GM19023 (cell line): Measurements from ENCODE around the gene LRRC8C.
"Not testable (repeated sequence)": the region's sequence is repeated elsewhere in the genome, so short reads cannot be mapped to it uniquely, and the experiment has no call there.

ENCODE experiments used
- ATAC-seq: cut with Tn5 transposase; IDR thresholded peaks from one replicate; pipeline ENCODE4 v1.9.1; 2021; ENCODE audit warnings: mild to moderate bottlenecking, moderate library complexity; ENCODE audit not compliant: unreplicated experiment

Gene LRRC8C

DNA sequence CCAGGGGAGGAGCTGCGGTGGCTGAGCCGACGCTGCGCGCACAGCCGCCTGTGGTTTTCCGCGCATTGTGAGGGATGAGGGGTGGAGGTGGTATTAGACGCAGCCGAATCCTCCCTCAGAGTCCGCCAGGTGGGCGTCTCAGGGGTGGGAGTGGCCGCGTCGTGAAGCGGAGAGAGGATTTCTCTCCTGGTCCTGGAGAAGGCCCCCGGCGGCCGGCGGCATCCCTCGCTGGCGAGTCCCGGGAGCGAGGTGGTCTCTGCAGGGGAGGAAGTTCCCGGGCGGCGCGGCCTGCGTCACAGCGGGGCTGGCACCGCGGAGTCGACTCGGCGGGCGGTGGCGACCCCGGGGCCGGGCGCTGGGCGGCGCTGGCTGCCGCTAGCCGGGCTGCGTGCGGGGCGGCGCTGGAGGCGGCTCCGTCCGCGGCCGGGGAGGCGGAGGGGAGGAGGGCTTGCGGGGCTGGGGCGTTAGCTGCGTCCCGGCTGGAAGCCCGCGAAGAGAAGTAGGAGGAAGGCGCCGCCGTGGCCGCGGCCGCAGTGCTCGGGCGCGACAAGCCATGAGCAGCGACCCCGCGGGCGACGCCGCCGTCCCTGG is at the start of gene LRRC8C:
LRRC8C (plus strand) TSS at position 464 of the 591 bp plus-strand sequence. CDS start 53,354 bp downstream, outside the sequence.
- ATAC-seq: peak; percentile 89

DNA sequence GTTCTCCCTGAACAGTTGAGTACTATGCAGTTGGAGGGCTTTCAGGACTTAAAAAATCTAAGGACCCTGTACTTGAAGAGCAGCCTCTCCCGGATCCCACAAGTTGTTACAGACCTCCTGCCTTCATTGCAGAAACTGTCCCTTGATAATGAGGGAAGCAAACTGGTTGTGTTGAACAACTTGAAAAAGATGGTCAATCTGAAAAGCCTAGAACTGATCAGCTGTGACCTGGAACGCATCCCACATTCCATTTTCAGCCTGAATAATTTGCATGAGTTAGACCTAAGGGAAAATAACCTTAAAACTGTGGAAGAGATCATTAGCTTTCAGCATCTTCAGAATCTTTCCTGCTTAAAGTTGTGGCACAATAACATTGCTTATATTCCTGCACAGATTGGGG is 48.7 kb upstream of the LRRC8C start:
- no peak for ATAC-seq

DNA sequence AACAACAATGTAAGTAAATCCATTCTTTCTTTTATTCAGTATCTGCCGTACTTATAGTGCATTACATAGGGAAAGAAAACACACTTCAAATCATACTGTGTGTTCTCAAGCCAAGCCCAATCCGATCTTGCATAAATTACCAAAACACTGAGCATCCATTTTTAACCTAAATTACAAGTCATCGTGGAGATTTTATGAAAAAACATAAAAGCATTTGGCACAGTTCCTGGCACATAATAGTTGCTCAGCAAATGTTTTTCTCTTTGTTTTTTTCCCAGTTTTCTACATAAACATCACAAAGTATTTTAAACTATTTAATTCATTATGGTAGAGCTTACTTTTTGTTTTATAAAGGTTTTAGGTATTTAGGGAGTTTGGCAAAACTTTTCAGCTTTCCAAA is 48.1 kb upstream of the LRRC8C start:
- ATAC-seq: no peak

DNA sequence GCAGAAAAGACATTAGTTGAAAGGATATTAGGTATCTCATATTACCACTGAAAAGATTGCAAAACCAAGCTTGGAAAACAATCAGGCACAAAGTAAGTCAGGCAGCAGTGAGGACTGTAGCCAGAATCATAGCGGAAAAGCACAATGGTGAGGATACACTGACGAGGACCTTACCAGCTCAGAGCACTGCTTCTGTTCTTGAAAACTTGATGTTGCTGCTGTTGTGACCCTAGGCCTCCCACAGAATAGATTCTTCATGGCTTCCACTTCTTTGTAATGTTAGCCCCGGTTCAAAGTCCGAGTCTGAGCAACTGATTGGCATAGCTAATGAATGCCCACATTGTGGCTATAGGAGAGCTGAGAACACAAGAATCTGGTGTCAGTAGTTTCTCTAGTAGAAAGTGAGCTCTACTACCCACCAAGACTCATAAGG is 45.2 kb upstream of the LRRC8C start:
- ATAC-seq: no peak

DNA sequence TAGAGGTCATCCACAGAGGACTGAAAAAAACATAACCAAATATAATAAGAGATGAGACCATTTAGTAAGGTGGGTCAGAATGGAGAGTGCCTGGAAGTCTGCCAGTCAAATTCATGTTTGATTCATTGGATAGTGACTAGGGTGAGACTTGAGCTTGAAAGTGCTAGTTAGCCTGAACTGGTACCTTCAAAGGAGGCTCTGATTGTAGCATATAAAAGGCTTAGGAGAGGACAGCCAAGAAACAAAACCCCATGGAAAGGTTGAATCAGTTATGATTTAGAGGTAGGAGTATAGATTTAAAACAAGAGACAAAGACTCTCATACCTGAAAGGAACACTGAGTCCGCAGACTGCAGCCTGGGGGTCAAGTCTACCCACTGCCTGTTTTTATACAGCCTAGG is 44.4 kb upstream of the LRRC8C start:
- no peak for ATAC-seq

DNA sequence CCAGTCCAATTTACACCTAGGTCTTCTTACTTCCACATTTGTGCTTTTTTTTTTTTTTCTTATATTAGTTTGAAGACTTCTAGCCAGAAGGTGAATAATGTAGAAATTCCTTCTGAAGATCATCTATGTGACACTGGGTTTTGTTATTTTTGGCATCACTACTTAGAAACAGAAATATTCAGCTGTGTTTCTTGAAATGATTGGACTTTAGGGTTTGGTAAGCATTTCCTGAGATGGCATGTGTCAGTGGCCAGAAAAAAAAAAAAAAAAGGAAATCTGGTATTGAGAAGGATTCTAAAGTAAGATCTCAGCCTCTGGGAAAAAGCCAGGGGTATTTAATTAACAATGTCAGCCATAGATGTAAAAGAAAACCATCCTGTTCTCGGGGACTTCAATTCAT is 43.4 kb upstream of the LRRC8C start:
- no peak for ATAC-seq

DNA sequence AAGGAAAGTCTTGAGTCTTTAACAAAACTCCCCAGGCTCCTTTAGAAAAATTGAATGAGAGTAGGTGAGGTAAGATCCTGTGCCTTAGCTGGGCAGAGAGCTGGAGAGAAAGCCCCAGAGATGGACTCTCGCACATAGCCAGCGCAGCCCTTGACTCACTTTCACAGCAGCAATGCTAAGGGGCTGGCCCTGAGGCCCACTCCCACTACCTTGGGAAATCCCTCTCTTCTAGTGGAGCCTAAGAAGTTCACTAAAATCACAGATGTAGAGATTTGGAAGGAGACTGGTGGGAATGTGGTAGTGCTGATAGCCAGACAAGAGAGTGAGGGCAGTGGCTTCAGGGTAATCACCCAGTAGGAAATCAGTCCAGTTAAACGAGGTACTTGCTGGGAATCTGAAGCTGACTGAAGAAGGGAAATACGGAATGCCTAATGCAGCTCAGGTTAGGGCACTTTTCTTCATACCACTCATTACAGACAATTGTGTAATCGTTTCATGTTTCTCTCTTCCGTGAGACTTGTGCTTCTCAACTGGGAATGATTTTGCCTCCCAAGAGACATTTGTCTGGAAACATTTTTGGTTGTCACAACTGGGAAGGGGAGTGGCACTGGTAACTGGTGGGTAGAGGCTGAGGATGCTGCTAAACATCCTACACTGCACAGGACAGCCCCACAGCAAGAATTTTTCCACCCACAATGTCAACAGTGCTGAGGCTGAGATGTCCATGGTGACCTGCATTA is 42.4 kb upstream of the LRRC8C start:
- no peak for ATAC-seq

DNA sequence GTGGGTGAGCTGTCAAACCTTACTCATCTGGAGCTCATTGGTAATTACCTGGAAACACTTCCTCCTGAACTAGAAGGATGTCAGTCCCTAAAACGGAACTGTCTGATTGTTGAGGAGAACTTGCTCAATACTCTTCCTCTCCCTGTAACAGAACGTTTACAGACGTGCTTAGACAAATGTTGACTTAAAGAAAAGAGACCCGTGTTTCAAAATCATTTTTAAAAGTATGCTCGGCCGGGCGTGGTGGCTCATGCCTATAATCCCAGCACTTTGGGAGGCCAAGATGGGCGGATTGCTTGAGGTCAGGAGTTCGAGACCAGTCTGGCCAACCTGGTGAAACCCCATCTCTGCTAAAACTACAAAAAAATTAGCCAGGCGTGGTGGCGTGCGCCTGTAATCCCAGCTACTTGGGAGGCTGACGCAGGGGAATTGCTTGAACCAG is 40.0 kb upstream of the LRRC8C start:
- not testable (repeated sequence) for ATAC-seq

DNA sequence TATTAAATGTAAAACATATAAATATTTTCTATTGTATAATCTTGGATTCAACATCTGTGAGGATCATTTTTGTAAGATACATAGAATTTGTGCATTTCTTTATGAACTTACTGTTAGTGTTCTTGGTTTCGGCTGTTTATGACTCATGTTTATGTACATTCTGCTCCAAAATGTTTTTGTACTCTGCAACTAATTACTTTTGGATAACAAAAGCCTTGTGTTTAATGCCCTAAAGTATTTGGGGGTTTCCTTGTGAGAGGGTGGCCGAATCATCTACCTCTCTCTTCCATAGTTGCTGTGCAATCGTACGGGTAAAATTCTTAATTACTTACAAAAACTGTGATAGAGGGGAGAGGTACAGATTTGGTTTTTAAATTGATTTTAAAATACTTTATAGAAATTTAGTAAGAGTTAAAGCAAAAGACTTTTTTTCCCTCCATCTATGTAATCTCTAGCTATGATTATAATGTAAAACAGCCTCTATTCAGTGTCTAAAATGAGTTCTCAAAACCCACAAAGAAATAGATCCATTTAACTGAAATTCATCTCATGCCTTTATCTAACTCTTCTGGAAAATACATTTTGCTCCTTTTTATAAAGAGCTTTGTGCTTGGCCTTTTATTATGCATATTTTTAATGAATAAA is 38.7 kb upstream of the LRRC8C start:
- no peak for ATAC-seq

DNA sequence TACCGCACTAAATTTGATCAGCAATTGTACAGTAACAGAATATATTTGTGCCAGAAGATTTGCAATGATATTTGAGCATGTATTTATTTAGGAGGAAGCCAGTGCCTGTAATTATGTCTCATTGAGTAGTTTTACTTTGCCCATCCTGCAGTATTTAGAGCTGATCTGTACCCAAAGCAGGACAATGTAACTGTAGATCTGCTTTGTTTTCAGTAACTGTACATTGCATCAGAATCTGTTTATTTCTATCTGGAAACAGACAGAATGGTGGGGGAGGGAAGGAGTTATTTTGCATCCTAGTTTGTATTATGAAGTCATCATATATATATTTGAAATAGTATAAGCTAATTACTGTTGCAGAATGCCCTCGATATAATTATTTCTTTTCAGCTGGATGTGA is 36.2 kb upstream of the LRRC8C start:
- ATAC-seq: no peak

DNA sequence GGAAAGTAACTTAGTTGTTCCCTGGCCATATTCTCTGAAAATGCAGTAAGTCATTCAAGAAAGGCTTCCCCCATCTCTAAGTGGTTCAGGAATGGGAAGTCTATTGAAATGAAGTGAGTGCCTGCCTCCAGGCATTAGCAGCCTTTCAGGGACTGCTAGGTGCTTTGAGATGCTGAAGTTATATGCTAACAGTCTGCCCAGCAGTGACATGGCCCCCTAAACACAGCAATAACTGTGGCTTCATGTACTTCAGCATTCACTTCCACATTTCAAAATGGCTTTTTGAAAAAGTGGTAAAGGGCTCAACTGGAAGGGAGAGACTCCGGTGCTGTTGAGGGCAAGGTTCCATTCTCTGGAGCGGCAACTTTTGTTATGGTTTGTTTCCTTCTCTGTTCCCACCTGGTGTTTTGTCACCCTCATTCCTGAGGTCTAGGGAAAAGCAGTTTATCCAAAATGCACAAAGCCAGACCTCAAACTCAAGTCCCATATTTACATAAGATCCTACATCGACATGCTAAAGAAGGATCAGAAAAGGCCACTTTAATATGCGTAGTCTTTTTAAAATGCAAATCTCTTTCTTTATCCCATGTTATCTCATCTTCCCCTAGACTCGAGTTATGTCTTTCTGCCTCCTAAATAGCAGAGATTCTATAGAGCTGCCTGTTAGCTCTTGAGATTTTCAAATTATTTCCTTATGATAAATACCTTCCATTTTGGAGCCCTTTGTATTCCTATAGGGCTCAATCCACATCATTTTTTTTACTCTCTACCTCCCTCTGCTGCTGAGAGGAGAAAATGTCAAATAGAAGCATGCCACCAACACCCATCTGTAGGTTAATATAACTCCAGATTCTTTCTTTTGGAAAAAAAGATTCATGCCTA is 34.2 kb upstream of the LRRC8C start:
- ATAC-seq: no peak

DNA sequence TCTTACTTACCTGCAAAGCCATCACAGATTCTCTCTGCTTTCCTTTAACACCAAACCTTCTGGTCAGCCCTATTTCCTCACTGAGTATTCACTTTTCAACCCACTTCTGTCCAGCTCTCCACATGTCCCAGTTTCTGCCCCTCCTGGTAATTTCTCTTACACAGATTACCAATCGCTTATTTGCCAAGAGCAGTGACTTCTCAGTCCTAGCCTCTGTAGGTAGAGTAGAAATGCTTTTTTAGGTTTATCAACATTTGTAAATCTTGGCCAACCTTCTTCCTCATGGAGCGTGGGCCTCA is 33.6 kb upstream of the LRRC8C start:
- ATAC-seq: no peak

DNA sequence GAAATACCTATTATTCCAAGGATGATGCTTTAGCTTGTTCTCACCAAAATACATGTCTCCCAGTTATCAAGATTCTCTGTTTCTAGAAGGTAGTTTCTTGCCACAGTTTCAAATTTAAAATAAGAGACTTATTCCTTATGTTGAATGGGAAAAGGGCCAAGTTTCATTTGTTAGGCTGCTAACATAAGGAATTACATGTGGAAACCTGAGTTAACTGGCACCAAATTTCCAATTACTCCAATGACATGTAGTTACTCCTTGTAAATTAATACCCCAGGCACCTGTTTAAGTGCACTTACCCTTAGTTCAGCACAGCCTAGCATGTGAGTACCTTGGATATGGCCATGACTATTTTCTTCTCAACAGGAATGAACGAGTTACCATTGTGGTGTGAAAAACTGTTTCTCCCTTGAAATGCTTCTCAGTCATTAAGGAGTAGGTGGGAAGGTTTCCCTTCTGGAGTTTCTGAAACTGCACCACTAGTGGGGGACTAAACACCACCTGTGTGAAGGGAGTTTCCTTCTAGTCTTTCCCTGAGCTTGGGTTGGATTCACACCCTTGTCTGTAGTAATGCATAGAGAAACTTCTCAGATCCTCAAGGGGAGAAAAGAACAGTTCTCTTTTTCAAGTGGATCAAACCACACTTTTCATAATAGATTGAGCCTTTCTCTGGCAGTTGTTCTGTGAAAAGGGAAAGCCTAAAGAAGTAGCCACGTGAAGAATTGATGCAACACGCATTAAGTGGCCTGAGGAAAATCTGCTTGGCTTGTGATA is 32.3 kb upstream of the LRRC8C start:
- peak; percentile 46 for ATAC-seq

DNA sequence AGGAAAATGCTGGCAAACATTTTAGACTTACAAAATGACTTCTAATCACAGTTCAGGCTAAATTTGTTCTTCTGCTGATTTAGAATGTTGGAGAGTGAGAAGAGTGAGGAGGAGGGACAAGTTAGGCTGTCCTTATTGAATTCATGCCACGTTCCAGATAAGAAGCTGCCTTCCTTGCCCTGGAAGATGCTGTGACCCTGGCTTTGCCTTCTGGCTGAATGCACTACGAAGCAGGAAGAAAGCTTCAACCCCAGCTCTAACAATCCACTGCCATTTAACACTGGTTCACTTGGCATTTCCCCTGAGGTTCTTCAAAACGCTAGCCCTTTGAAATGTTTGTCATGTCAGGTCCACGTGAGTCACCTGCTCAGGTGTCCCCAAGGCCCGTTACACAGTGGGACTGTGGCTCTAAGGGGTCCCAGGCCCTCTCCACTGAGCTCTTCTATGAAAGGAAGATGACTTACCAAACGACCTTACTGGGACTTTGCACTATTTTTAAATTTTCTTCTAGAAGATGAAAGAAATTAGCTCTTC is 30.0 kb upstream of the LRRC8C start:
- ATAC-seq: no peak

DNA sequence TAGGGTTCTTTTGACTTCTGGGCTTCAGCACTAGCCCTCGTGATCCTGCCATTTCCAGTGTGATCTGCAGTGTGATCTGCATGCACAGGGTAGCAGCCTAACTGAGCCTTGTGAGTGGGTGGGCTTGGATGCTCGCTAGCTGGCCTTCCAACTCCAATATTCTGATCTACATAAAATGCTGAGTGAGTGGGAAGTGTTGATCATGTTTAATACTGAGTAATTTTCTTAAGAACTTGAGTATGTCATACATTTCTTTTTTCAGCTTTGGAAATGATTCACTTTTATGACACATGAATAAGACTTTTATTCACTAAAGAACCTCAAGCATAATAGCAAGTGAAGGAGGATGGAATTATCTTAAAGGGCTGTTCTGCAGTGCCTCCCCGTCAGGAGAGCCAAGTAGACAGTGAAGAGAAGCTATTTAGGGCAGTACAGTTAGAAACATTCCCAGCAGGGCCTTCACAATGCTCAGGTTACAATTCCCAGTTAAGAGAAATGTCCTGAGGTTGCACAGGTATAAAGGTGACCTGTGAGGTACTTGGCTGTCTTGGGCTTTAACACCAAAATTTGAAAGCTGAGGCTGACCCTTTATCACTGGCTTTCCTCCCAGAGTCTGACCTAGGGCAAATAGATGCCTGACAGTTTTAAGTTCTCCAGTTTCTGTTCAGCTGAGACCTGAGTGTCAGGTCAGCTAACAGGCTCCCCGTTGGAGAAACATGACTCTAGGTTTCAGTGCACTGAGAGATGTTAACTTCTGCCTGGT is 29.1 kb upstream of the LRRC8C start:
- ATAC-seq: no peak

DNA sequence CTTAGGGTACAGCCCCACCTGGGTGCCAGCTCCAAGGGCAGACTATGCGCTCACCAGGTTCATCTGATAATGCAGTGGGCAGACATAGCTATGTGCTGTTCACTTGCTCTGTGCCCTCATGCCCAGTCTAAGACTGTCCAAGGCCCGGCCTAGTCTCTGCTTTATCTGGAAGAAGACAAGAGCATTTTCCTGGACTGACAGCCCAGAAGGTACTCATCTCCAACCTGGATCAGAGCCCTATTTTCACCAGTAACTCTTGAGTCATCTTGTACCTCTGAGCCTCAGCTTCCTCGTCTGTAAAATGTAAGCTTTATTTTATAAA is 28.5 kb upstream of the LRRC8C start:
- ATAC-seq: no peak

DNA sequence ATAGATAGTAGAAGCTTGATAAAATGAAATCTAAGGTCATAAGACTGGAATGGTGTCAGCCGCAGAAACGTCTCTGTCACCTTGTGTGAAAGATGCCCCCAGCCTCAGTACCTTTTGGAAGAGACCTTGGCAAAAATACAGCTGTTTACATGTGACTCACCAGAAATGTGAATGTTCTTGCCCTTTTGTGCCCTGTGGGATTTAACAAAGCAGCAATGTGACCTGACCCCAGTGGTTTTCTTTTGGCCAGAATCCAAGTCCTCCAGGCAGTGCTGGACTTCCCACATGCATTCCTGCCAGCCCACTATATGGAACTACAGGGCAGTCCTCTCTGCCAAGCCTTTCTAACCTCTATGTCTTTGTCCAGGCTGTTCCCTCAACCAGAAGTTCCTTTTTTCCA is 27.2 kb upstream of the LRRC8C start:
- ATAC-seq: no peak

DNA sequence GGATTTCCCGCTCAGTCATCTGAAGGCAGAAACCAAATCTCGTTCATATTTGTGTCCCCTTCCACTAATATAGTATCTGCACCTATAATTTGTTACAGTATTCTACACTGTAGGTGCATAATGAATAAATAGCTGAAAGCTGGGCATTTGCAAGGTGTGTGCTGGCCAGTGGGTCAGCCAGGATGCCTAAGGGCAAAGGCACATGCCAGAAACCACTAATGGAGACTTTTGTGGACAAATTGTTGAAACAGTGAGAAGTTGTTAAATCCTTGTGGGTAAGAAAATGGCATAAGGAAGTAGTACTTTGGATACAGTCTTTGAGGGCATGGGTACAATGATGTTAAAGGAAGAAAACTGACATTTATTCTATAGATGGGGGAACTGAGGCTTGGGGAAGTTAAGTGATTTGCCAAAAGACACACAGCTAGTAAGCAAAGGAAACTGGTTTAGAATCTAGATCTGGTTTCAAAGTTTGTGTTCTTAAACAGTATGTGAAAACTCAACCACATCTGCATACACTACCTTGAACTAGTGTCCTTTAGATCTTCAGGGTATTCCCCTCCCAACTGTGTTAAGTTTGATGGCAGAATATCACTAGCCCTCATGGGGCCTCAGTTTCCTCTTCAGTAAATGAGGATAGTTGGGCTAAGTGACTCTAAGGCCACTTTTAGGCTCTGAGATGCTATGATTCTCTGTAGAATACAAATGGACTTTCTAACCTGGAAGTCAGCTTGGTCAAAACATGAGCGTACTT is 26.5 kb upstream of the LRRC8C start:
- ATAC-seq: no peak

DNA sequence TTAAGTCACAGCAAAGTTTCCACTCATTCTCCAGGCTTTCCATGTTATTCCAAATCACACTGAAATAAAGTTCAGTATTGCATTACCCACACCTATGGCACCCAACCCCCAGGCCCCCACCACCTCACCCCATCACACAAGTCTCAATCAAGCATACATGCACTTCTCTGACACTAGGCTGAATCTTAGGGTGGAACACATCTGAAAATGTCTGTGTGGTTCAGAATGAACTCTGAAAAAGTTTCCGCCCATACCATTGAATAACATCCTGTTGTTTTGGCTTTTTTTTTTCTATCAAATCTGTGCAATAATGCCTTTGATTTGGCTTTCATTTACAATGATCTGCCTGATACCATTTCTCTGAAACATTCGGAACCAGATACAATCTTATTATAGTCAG is 25.8 kb upstream of the LRRC8C start:
- ATAC-seq: no peak
